Stomach (tissue), 4 donors: ENCODE results near the gene ME3.

Experiments used
- CTCF ChIP-seq, 7 experiments: fragments of 450-650 bp in 4 of 7; fragments of 200-600 bp in 3 of 7; sonication (generic) in 3 of 7; IDR thresholded peaks; one replicate each; pipeline ENCODE4 v1.5.1; 2016 to 2019; ENCODE audit warnings: antibody characterized with exemption in 7 of 7, control low read depth in 2 of 7, mild to moderate bottlenecking in 1 of 7
- POLR2A ChIP-seq, 4 donors: fragments of 450-650 bp; IDR thresholded peaks; one replicate each; pipeline ENCODE4 v1.6.1; 2016; ENCODE audit warnings: antibody characterized with exemption in 4 of 4, control low read depth in 2 of 4, mild to moderate bottlenecking in 1 of 4, moderate library complexity in 1 of 4
- POLR2AphosphoS5 ChIP-seq, 3 donors: sonication (generic); formaldehyde crosslinking; IDR thresholded peaks; one replicate each; pipeline ENCODE4 v1.6.1; 2016; ENCODE audit warnings: antibody characterized with exemption in 3 of 3

GRCh38 chr11:86687185-86687778 is 14.9 kb upstream of the ME3 start:
- TF ChIP-seq CTCF (IDR thresholded peaks at IDR 0.05), result no peak
- no peak for TF ChIP-seq POLR2A (IDR thresholded peaks at IDR 0.05)
- no peak for TF ChIP-seq POLR2AphosphoS5 (IDR thresholded peaks at IDR 0.05)
